Skeletal muscle cell (primary cell): Measurements from ENCODE around the gene SOX9.

Source experiments
- DNase-seq: peaks from one replicate; pipeline ENCODE4 v3.0.0-alpha.2; 2010; ENCODE audit warnings: low read depth
- H3K4me3 ChIP-seq: 2 replicates; pipeline ENCODE4 v1.5.1; 2011; ENCODE audit warnings: low read depth, mild to moderate bottlenecking, control low read depth, low read length, moderate library complexity

SOX9 gene

GRCh38 chr17:72120642-72121163 lies at the start of gene SOX9:
Gene SOX9, plus strand, starts transcription at chr17:72121020. Its CDS starts 372 bp downstream, at chr17:72121392.
- peak; percentile 87 for DNase-seq
- peak within 1 kb of the TSS; percentile 73 for H3K4me3 ChIP-seq

DNA sequence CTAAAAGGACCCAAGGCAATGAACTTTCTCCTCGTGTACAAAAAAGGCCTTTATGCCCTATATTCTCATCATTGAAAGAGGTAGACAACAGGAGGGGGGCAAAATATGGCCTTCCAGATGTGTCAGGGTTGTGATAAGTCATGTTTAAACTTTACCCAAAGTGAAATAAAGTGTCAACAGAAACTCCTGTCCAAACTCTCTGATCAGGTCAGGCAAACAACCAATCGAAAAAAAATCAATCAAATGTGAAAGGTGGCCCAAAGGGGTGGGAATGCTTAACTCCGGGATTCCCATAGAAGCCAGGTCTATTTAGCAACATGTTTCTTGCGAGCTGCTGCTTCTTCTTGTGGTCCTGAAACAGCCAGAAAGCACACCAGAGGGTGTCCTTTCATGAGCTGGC lies 49.5 kb upstream of the SOX9 start:
- no peak overlapping the region for H3K4me3 ChIP-seq
- no peak for DNase-seq

GRCh38 chr17:72075995-72076677 lies 44.7 kb upstream of the SOX9 start:
- no peak overlapping the region for H3K4me3 ChIP-seq
- no peak for DNase-seq

DNA sequence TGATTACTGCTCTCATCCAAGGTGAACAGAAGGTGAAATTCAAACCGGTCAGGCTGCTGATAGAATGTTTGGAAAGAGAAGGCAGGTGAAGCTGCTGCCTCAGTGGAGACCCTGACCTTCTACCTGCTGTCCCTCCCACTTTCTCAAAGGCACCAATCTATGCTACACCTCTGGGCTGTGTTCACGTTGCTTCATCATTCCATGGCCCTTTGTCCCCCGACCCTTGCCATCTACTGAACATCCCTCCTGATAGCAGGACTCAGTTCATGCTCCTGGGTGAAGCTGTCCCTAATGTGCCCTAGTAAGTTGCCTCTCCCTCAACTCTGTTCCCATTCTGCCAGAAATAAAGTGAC lies 44.2 kb upstream of the SOX9 start:
- DNase-seq = no peak
- no peak overlapping the region for H3K4me3 ChIP-seq

- no peak overlapping the region for H3K4me3 ChIP-seq
- no peak for DNase-seq
Observed at GRCh38 chr17:72077326-72077960, 43.4 kb upstream of the SOX9 start.

- H3K4me3 ChIP-seq = no peak overlapping the region
- DNase-seq = no peak
Observed at GRCh38 chr17:72079700-72080099, 41.1 kb upstream of the SOX9 start.

DNA sequence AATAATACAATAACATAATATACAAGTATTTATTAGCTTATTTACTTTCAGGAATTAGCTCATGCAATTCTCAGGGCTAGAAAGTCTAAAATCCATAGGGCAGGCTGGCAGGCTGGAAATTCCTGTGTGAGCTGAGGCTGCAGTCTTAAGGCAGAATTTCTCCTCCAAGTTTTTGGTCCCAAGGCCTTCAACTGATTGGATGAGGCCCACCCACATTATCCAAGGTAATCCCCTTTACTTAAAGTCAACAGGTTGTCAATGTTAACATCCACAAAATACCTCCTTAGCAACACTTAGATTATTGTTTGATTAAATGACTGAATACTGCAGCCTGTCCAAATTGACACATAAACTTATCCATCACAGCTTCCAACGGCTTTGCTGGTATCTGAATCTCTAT lies 32.9 kb upstream of the SOX9 start:
- no peak overlapping the region for H3K4me3 ChIP-seq
- DNase-seq = no peak

GRCh38 chr17:72089453-72089987 lies 31.3 kb upstream of the SOX9 start:
- DNase-seq = no peak
- no peak overlapping the region for H3K4me3 ChIP-seq

DNA sequence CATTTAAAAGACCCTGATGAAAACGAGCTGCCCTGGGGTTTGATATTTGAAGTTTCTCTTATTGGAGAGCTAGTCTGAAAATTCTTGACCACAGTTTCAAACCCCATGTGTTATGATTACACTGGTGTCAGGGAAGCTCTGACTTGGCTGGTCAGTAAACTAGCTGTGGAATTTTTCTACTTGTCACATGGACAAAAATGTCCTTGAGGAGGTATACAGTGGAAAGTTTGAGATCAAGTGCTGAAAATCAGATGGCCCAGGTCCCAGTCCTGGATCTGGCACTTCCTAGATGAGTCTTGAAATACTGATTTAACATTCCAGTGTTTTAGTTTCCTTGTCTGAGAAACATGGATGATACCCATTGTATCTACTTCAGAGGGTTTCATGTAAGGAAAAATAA lies 30.7 kb upstream of the SOX9 start:
- no peak overlapping the region for H3K4me3 ChIP-seq
- no peak for DNase-seq

- H3K4me3 ChIP-seq = no peak overlapping the region
- DNase-seq = no peak
Observed at GRCh38 chr17:72092710-72093322, 28.0 kb upstream of the SOX9 start.

- no peak overlapping the region for H3K4me3 ChIP-seq
- no peak for DNase-seq
Observed at GRCh38 chr17:72093707-72094106, 27.1 kb upstream of the SOX9 start.

GRCh38 chr17:72095316-72095715 lies 25.5 kb upstream of the SOX9 start:
- no peak overlapping the region for H3K4me3 ChIP-seq
- no peak for DNase-seq

DNA sequence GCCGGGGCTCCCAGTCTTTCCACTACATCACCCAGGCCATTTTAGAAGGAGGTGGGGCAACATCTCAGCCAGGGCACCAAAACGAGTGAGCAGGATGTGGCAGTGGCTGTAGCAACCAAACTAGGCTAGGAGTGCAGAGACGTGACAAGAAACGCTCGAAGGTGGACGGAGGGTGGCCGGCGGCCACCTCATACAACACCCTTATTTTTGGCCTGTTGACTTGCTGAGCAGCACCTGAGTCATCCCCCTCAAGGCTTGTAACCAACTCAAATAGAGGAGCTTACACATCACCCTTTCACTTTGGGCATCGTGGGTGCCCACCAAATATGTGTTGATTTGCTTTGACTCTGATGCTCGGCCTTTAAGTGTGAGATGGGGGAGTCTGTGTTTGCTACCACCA lies 23.7 kb upstream of the SOX9 start:
- DNase-seq = no peak
- H3K4me3 ChIP-seq = no peak overlapping the region

DNA sequence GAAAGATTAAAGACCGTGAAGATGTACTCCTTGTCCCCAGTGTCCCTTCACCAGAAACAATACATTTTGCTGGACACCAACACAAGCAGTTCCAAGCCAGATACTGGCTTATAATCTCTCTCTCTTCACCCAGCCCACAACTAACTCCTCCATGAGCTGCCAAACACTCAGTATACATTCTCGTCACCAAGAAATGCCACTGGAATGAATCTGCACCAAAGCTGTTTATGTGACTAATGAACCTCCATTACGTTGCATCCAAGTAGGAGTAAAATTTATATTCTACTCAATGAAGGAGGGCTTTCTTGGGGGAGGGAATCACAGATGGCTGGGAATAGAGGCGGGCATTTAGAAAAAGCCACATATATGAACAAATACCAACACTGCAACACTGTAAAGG lies 20.9 kb upstream of the SOX9 start:
- no peak overlapping the region for H3K4me3 ChIP-seq
- DNase-seq = no peak

DNA sequence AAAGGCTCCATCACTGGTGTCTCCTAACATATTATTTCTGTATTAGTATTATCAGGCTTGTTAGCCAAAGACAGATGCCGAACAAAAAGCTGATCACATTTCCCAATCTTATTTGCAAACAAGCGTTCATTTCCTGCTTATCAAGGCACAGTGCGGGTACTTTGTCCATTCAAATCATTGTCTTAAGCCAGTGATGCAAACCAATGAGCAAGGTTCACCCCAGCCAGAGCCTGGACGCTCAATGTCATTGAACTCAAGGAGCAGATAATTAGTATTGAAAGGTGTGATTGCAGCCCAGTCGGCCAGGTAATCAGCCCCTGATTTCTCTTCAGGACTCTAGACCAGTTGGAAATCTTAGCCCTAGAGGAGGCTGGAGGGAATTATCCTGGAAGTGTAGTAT lies 20.4 kb upstream of the SOX9 start:
- H3K4me3 ChIP-seq = no peak overlapping the region
- DNase-seq = no peak

DNA sequence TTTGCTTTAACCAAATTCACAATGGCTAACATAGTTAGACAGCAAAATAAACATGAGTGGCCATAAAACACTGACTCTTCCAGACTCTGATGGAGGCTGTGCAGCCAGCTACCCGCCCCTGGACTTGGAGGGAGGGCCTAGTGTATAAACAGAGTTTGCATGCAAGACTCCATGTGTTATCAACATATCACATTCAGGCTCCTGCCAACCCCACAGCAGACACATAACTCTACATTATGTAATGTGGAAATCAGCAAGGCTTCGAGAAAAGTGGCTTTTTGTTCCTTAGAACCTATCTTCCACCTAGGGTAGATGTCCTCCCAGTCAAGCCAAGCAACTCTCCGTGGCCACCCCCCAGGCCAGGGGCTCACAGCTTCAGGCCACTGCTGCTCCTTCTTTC lies 19.3 kb upstream of the SOX9 start:
- no peak overlapping the region for H3K4me3 ChIP-seq
- no peak for DNase-seq

DNA sequence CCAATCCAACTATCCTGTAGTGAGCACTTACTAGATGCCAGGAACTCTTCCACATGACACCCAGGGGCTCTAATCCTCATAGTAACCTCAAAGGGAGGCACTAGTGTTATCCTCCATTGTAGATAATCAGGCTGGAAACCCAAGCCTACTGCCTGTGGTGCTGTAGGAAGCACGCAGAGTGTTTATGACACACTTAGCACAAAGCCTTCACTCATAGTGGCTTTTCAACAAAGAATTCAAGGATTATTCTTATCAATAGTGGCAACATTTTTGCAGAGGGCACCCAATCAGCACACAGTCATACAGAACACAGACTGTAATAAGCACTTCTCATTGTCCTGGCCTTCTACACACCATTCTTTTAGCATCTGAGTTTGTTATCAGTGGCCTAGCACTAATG lies 18.5 kb upstream of the SOX9 start:
- no peak overlapping the region for H3K4me3 ChIP-seq
- no peak for DNase-seq

- H3K4me3 ChIP-seq = no peak overlapping the region
- DNase-seq = no peak
Observed at GRCh38 chr17:72104164-72104862, 16.5 kb upstream of the SOX9 start.

DNA sequence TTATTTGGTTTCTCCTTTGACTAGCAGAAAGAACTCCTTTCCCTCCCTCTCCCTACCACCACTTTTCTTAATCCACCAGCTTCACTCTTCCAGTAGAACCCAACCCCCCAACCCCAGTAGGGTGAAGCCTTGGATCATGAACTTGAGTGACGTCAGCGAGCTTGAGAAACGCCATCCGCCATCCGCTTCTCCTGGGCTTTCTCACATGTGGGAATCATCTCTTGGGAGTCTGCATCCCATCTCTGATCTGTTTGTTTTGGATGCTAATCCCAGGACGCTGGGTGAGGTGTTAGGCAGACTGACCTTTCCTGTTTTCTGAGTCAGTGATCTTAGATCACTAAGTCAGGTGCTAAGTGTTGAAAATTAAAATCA lies 16.0 kb upstream of the SOX9 start:
- no peak for DNase-seq

GRCh38 chr17:72107100-72107499 lies 13.7 kb upstream of the SOX9 start:
- no peak for DNase-seq
- H3K4me3 ChIP-seq = no peak overlapping the region

More for the DNA sequence above, 16.0 kb upstream of the SOX9 start:
- no peak overlapping the region for H3K4me3 ChIP-seq
